DND-41 (cell line): ENCODE measurements around the gene RBPJL.

Source experiments
- CTCF ChIP-seq: IDR thresholded peaks from 2 replicates; pipeline ENCODE4 v1.5.1; 2012; ENCODE audit warnings: borderline replicate concordance, low read length, moderate library complexity, mild to moderate bottlenecking; ENCODE audit not compliant: poor library complexity, severe bottlenecking; ENCODE audit errors: extremely low read depth
- EZH2 ChIP-seq: IDR thresholded peaks from 3 replicates; pipeline ENCODE4 v1.6.1; 2012; ENCODE audit warnings: borderline replicate concordance, low read depth, mild to moderate bottlenecking, moderate library complexity, low read length, inconsistent platforms; ENCODE audit not compliant: severe bottlenecking

GRCh38 chr20:45291526-45291925 lies 15.1 kb upstream of the RBPJL start:
- TF ChIP-seq CTCF, result no peak
- no peak for TF ChIP-seq EZH2
